HL-60 (cell line): ENCODE measurements around the gene PTPRO.

ENCODE experiments used
- DNase-seq, 2 experiments: peaks; one replicate each; pipeline ENCODE4 v3.0.0-alpha.2; 2010 to 2020; ENCODE audit warnings: low read depth in 1 of 2, low spot score in 1 of 2
- H3K27ac ChIP-seq: fragments of 250-450 bp; sonication (Bioruptor Pico); replicated peaks from 2 replicates; pipeline ENCODE4 v1.5.1; 2020; ENCODE audit warnings: mild to moderate bottlenecking, moderate library complexity
- H3K27me3 ChIP-seq: fragments of 250-450 bp; sonication (Bioruptor Pico); 2 replicates; pipeline ENCODE4 v1.5.1; 2021; ENCODE audit warnings: mild to moderate bottlenecking, moderate library complexity; ENCODE audit not compliant: insufficient read depth, poor library complexity, severe bottlenecking
- H3K4me3 ChIP-seq: replicated peaks from 2 replicates; pipeline ENCODE4 v1.5.1; 2011; ENCODE audit warnings: mild to moderate bottlenecking, control low read depth, low read length; ENCODE audit not compliant: insufficient read depth
- GABPA ChIP-seq: IDR thresholded peaks from 2 replicates; pipeline ENCODE4 v1.6.1; 2012; ENCODE audit warnings: low read depth
- POLR2AphosphoS5 ChIP-seq: IDR thresholded peaks from 2 replicates; pipeline ENCODE4 v1.6.1; 2012; ENCODE audit warnings: low read depth
- SPI1 ChIP-seq: IDR thresholded peaks from 2 replicates; pipeline ENCODE4 v1.6.1; 2012; ENCODE audit warnings: low read depth, mild to moderate bottlenecking, borderline replicate concordance
- TF ChIP-seq, protein P1 (sequence below): IDR thresholded peaks from one replicate; pipeline ENCODE4 v1.5.1; 2011; ENCODE audit warnings: low read length, control low read depth, inconsistent platforms; ENCODE audit not compliant: insufficient read depth
- TF ChIP-seq, protein P2 (sequence below): IDR thresholded peaks from 2 replicates; pipeline ENCODE4 v1.6.1; 2012; ENCODE audit warnings: low read depth; ENCODE audit not compliant: insufficient replicate concordance

The PTPRO gene

DNA sequence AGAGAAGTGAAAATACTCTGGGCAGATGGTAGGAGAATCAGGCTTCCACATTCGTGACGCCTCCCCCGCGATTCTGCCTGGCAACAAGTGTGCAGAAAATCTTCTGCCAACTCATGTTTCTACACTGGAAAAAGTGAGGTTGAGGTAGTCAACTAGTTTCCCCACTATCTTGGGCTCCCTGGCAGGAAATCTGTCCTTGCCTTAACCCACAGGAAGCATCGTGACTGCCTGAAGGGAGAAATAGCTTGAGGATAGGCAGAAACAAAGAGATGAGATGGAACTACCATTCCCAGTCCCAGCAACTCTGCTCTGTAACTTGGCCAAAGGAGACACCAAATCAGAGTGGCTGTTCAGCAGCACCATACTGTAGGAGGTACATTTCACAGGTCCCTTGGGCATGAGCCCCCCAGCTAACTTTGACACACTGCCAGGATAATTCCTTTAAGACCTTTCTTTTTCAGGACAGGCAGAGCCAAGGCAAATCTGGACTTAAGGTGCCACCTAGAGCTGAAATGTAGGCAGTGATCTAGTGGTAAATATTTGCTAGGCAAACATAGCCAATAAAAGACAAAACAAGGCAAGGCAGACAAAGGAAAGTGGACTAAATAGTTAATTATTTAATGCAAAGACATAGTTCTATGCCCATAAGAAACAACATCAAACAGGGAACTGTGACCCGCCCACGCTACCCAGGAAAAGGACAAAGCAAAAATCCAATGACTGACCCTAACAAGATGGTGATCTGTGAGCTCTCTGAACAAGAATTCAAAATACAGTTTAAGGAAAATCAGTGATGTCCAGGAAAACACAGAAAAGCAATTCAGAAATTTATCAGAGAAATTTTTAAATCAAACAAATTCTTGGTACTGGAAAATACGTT is 205.1 kb downstream of the PTPRO start:
- Histone ChIP-seq H3K4me3 (no peak overlapping the region), H3K27me3 (peaks cover 2% of the 10 kb centered on the region), H3K27ac (no peak overlapping the region)
- DNase-seq: no peak
- no peak for TF ChIP-seq SPI1
- TF ChIP-seq, protein P1, sequence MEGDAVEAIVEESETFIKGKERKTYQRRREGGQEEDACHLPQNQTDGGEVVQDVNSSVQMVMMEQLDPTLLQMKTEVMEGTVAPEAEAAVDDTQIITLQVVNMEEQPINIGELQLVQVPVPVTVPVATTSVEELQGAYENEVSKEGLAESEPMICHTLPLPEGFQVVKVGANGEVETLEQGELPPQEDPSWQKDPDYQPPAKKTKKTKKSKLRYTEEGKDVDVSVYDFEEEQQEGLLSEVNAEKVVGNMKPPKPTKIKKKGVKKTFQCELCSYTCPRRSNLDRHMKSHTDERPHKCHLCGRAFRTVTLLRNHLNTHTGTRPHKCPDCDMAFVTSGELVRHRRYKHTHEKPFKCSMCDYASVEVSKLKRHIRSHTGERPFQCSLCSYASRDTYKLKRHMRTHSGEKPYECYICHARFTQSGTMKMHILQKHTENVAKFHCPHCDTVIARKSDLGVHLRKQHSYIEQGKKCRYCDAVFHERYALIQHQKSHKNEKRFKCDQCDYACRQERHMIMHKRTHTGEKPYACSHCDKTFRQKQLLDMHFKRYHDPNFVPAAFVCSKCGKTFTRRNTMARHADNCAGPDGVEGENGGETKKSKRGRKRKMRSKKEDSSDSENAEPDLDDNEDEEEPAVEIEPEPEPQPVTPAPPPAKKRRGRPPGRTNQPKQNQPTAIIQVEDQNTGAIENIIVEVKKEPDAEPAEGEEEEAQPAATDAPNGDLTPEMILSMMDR: no peak

DNA sequence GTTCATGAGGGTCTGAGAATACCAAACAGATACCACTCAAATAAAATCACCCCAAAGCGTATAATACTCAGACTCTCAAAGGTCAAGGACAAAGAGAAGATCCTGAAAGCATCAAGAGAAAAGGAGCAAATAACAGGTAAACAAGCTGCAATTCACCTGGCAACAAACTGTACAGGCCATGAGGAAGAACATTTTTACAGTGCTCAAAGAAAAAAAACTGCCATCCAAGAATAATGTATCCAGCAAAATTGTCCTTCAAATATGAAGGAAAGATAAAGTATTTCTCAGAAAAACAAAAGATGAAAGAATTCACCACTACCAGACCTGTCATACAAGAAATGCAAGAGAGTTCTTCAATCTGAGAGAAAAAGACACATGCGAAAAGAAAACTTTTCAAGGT is 206.4 kb downstream of the PTPRO start:
- TF ChIP-seq SPI1 (no peak), POLR2AphosphoS5 (no peak), GABPA (no peak)
- TF ChIP-seq, protein P1: no peak
- TF ChIP-seq, protein P2, sequence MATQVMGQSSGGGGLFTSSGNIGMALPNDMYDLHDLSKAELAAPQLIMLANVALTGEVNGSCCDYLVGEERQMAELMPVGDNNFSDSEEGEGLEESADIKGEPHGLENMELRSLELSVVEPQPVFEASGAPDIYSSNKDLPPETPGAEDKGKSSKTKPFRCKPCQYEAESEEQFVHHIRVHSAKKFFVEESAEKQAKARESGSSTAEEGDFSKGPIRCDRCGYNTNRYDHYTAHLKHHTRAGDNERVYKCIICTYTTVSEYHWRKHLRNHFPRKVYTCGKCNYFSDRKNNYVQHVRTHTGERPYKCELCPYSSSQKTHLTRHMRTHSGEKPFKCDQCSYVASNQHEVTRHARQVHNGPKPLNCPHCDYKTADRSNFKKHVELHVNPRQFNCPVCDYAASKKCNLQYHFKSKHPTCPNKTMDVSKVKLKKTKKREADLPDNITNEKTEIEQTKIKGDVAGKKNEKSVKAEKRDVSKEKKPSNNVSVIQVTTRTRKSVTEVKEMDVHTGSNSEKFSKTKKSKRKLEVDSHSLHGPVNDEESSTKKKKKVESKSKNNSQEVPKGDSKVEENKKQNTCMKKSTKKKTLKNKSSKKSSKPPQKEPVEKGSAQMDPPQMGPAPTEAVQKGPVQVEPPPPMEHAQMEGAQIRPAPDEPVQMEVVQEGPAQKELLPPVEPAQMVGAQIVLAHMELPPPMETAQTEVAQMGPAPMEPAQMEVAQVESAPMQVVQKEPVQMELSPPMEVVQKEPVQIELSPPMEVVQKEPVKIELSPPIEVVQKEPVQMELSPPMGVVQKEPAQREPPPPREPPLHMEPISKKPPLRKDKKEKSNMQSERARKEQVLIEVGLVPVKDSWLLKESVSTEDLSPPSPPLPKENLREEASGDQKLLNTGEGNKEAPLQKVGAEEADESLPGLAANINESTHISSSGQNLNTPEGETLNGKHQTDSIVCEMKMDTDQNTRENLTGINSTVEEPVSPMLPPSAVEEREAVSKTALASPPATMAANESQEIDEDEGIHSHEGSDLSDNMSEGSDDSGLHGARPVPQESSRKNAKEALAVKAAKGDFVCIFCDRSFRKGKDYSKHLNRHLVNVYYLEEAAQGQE: no peak
- no peak overlapping the region for H3K27ac ChIP-seq
- H3K4me3 ChIP-seq: no peak overlapping the region
- DNase-seq: no peak
- peaks cover 2% of the 10 kb centered on the region for H3K27me3 ChIP-seq

DNA sequence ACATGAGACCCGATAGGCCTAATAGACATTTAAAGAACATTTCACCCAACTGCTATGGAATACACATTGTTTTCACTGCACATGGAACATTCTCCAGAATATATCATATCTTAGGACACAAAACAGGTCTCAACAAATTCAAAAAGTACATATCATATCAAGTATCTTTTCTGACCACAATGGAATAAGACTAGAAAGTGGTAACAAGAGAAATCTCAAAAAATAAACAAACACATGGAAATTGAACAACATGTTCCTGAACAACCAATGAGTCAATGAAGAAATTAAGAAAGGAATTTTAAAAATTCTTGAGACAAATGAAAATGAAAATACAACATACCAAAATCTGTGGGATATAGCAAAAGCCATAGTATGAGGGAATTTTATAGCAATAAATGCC is 208.1 kb downstream of the PTPRO start:
- no peak overlapping the region for H3K4me3 ChIP-seq
- TF ChIP-seq POLR2AphosphoS5 (no peak), SPI1 (no peak), GABPA (no peak)
- TF ChIP-seq, protein P2: no peak
- TF ChIP-seq, protein P1: no peak
- H3K27ac ChIP-seq: no peak overlapping the region
- peaks cover 2% of the 10 kb centered on the region for H3K27me3 ChIP-seq
- DNase-seq: no peak
